HTR-8/SVneo (cell line): ENCODE data around the gene F7.

Source experiments
- DNase-seq: peaks from one replicate; pipeline ENCODE4 v3.0.0; 2011; ENCODE audit warnings: low spot score, mixed read lengths; ENCODE audit not compliant: insufficient read length
- FAIRE-seq: peaks from 2 replicates; lab custom pipeline; 2011; peaks lifted over from hg19 to GRCh38; lab: Jason Lieb, UNC

F7 gene

GRCh38 chr13:113084094-113084942 is 21.3 kb upstream of the F7 start:
- DNase-seq (no peak), FAIRE-seq (no peak)

- DNase-seq (no peak), FAIRE-seq (no peak)
These were observed 20.5 kb upstream of the F7 start for GRCh38 chr13:113084943-113085540.

GRCh38 chr13:113086031-113086750 is 19.4 kb upstream of the F7 start:
- no peak for DNase-seq
- FAIRE-seq = no peak

- DNase-seq (no peak), FAIRE-seq (no peak)
These were observed 18.3 kb upstream of the F7 start for GRCh38 chr13:113086991-113087922.

GRCh38 chr13:113087923-113088690 is 17.5 kb upstream of the F7 start:
- FAIRE-seq = no peak
- DNase-seq = no peak

- DNase-seq = no peak
- no peak for FAIRE-seq
These were observed 16.9 kb upstream of the F7 start for GRCh38 chr13:113088691-113089020.

GRCh38 chr13:113089693-113090414 is 15.7 kb upstream of the F7 start:
- FAIRE-seq = no peak
- no peak for DNase-seq

GRCh38 chr13:113090415-113090770 is 15.2 kb upstream of the F7 start:
- DNase-seq (no peak), FAIRE-seq (no peak)

- FAIRE-seq (no peak), DNase-seq (no peak)
These were observed 14.8 kb upstream of the F7 start for GRCh38 chr13:113090806-113091205.

- DNase-seq (no peak), FAIRE-seq (no peak)
These were observed 14.3 kb upstream of the F7 start for GRCh38 chr13:113091211-113091771.

- no peak for FAIRE-seq
- DNase-seq = no peak
These were observed 13.5 kb upstream of the F7 start for GRCh38 chr13:113091891-113092775.

- DNase-seq (no peak), FAIRE-seq (no peak)
These were observed 12.6 kb upstream of the F7 start for GRCh38 chr13:113092776-113093579.

- FAIRE-seq (no peak), DNase-seq (no peak)
These were observed 11.8 kb upstream of the F7 start for GRCh38 chr13:113093580-113094409.

- no peak for DNase-seq
- no peak for FAIRE-seq
These were observed 11.2 kb upstream of the F7 start for GRCh38 chr13:113094410-113094800.

- FAIRE-seq = no peak
These were observed 10.2 kb upstream of the F7 start for GRCh38 chr13:113095146-113096051.

More at GRCh38 chr13:113095146-113096051, 10.2 kb upstream of the F7 start:
- no peak for DNase-seq
